Skeletal muscle tissue (tissue), 4 donors: ENCODE measurements around the gene WNT7A. TPM values are rescaled to one million over a fixed set of nuclear protein-coding genes. Genes with fewer than 3 reads are reported as not detected.

Experiments
- H3K27ac ChIP-seq: one replicate; pipeline ENCODE4 v1.7.0; 2013; ENCODE audit warnings: mild to moderate bottlenecking, low read depth, low read length, inconsistent platforms
- H3K27me3 ChIP-seq, 3 donors: one replicate each; pipeline ENCODE4 v1.7.0; 2013; ENCODE audit warnings: low read length in 3 of 3; ENCODE audit not compliant: control insufficient read depth in 3 of 3, insufficient read depth in 3 of 3
- H3K36me3 ChIP-seq, 3 donors: one replicate each; pipeline ENCODE4 v1.7.0; 2013; ENCODE audit warnings: low read length in 3 of 3; ENCODE audit not compliant: control insufficient read depth in 3 of 3, insufficient read depth in 3 of 3
- H3K4me1 ChIP-seq, 3 donors: one replicate each; pipeline ENCODE4 v1.7.0; 2013; ENCODE audit warnings: low read length in 3 of 3, mild to moderate bottlenecking in 3 of 3; ENCODE audit not compliant: control insufficient read depth in 3 of 3, insufficient read depth in 3 of 3
- H3K4me3 ChIP-seq, 3 donors: one replicate each; pipeline ENCODE4 v1.7.0; 2013; ENCODE audit warnings: low read length in 3 of 3
- H3K9ac ChIP-seq, 3 donors: one replicate each; pipeline ENCODE4 v1.7.0; 2013; ENCODE audit warnings: low read length in 3 of 3, mild to moderate bottlenecking in 3 of 3, moderate library complexity in 2 of 3, low read depth in 1 of 3
- H3K9me3 ChIP-seq, 3 donors: one replicate each; pipeline ENCODE4 v1.7.0; 2013; ENCODE audit warnings: low read length in 3 of 3; ENCODE audit not compliant: control insufficient read depth in 3 of 3
- total RNA-seq: library from RNA; depleted of rRNA; stranded (reverse); fragments of >200 nt; gene quantifications from one replicate; pipeline ENCODE4 v1.2.3, GENCODE V29; 2014
- donor health status: Osteomylitis.

WNT7A gene
- total RNA-seq, 1 donor from 2014 or later: not detected

GRCh38 chr3:13825821-13826220 is 54.0 kb downstream of the WNT7A start:
- H3K36me3 ChIP-seq: no peaks in the 10 kb centered on the region
- no peak overlapping the region for H3K27ac ChIP-seq
- no peak overlapping the region for H3K4me3 ChIP-seq
- peaks cover 0 to 7% (median 2%) of the 10 kb centered on the region in 3 donors for H3K9me3 ChIP-seq
- no peak overlapping the region for H3K9ac ChIP-seq
- no peaks in the 10 kb centered on the region for H3K4me1 ChIP-seq
- H3K27me3 ChIP-seq: peaks cover 2 to 8% (median 6%) of the 10 kb centered on the region in 3 donors

GRCh38 chr3:13825311-13825579 is 54.6 kb downstream of the WNT7A start:
- peaks cover 0 to 7% (median 2%) of the 10 kb centered on the region in 3 donors for H3K9me3 ChIP-seq
- peaks cover 0 to 8% (median 3%) of the 10 kb centered on the region in 3 donors for H3K27me3 ChIP-seq
- no peak overlapping the region for H3K27ac ChIP-seq
- no peaks in the 10 kb centered on the region for H3K36me3 ChIP-seq
- no peak overlapping the region for H3K9ac ChIP-seq
- no peaks in the 10 kb centered on the region for H3K4me1 ChIP-seq
- H3K4me3 ChIP-seq: no peak overlapping the region

- Histone ChIP-seq H3K36me3 (no peaks in the 10 kb centered on the region), H3K27me3 (peaks cover 0 to 8% (median 0%) of the 10 kb centered on the region in 3 donors), H3K9me3 (peaks cover 0 to 7% (median 2%) of the 10 kb centered on the region in 3 donors), H3K27ac (no peak overlapping the region), H3K9ac (no peak overlapping the region), H3K4me1 (no peaks in the 10 kb centered on the region), H3K4me3 (no peak overlapping the region)
Measured at GRCh38 chr3:13824521-13825310, 55.2 kb downstream of the WNT7A start.

- peaks cover 0 to 7% (median 2%) of the 10 kb centered on the region in 3 donors for H3K9me3 ChIP-seq
- H3K36me3 ChIP-seq: no peaks in the 10 kb centered on the region
- peaks cover 0 to 6% (median 0%) of the 10 kb centered on the region in 3 donors for H3K27me3 ChIP-seq
- H3K9ac ChIP-seq: no peak overlapping the region
- no peaks in the 10 kb centered on the region for H3K4me1 ChIP-seq
- no peak overlapping the region for H3K4me3 ChIP-seq
- H3K27ac ChIP-seq: no peak overlapping the region
Measured at GRCh38 chr3:13823692-13824091, 56.2 kb downstream of the WNT7A start.

- peaks cover 0 to 7% (median 2%) of the 10 kb centered on the region in 3 donors for H3K9me3 ChIP-seq
- H3K27ac ChIP-seq: no peak overlapping the region
- H3K4me3 ChIP-seq: no peak overlapping the region
- no peaks in the 10 kb centered on the region for H3K36me3 ChIP-seq
- peaks cover 0 to 3% (median 0%) of the 10 kb centered on the region in 3 donors for H3K27me3 ChIP-seq
- no peak overlapping the region for H3K9ac ChIP-seq
- H3K4me1 ChIP-seq: no peaks in the 10 kb centered on the region
Measured at GRCh38 chr3:13822871-13823585, 56.8 kb downstream of the WNT7A start.

GRCh38 chr3:13822042-13822441 is 57.8 kb downstream of the WNT7A start:
- H3K4me1 ChIP-seq: no peaks in the 10 kb centered on the region
- H3K27ac ChIP-seq: no peak overlapping the region
- peaks cover 0 to 5% (median 0%) of the 10 kb centered on the region in 3 donors for H3K27me3 ChIP-seq

GRCh38 chr3:13821126-13821525 is 58.7 kb downstream of the WNT7A start:
- Histone ChIP-seq H3K36me3 (no peaks in the 10 kb centered on the region), H3K9me3 (peaks cover 6 to 16% (median 9%) of the 10 kb centered on the region in 3 donors), H3K27me3 (peaks cover 0 to 7% (median 0%) of the 10 kb centered on the region in 3 donors), H3K9ac (no peak overlapping the region), H3K4me3 (no peak overlapping the region), H3K27ac (no peak overlapping the region), H3K4me1 (no peaks in the 10 kb centered on the region)

More at GRCh38 chr3:13822042-13822441, 57.8 kb downstream of the WNT7A start:
- no peaks in the 10 kb centered on the region for H3K36me3 ChIP-seq
- no peak overlapping the region for H3K9ac ChIP-seq
- peaks cover 2 to 9% (median 4%) of the 10 kb centered on the region in 3 donors for H3K9me3 ChIP-seq
- no peak overlapping the region for H3K4me3 ChIP-seq

- Histone ChIP-seq H3K9ac (no peak overlapping the region), H3K36me3 (no peaks in the 10 kb centered on the region), H3K4me3 (no peak overlapping the region), H3K27me3 (peaks cover 0 to 7% (median 0%) of the 10 kb centered on the region in 3 donors), H3K27ac (no peak overlapping the region), H3K4me1 (no peaks in the 10 kb centered on the region), H3K9me3 (peaks cover 24 to 36% (median 30%) of the 10 kb centered on the region in 3 donors)
Measured at GRCh38 chr3:13818919-13819318, 61.0 kb downstream of the WNT7A start.

GRCh38 chr3:13815088-13815683 is 64.7 kb downstream of the WNT7A start:
- H3K36me3 ChIP-seq: no peaks in the 10 kb centered on the region
- no peak overlapping the region for H3K27ac ChIP-seq
- H3K9ac ChIP-seq: no peak overlapping the region
- no peaks in the 10 kb centered on the region for H3K4me1 ChIP-seq
- peaks cover 0 to 4% (median 0%) of the 10 kb centered on the region in 3 donors for H3K27me3 ChIP-seq
- H3K4me3 ChIP-seq: no peak overlapping the region
- peaks cover 25 to 40% (median 39%) of the 10 kb centered on the region in 3 donors for H3K9me3 ChIP-seq
